ENCODE data around the gene NDRG3.

DNA sequence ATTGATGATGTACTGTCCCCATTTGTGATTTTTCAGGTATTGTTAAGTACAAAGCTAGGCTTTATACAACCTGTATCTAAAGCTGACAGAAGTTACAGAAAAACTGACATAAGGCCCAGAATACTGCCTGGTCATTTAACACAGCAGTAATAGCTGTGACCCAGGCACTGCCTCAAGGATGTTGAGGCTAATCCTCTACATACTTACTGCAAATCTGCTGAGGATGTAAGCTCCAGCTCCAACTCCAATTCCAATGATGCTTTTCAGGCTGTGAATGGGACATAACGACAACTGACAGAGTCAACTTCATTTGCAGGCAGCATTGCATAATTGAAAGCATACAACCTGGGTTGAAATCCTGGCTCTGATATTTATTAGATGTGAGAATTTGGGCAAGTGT, 63.6 kb downstream of the NDRG3 start:
- TF ChIP-seq, protein P1, sequence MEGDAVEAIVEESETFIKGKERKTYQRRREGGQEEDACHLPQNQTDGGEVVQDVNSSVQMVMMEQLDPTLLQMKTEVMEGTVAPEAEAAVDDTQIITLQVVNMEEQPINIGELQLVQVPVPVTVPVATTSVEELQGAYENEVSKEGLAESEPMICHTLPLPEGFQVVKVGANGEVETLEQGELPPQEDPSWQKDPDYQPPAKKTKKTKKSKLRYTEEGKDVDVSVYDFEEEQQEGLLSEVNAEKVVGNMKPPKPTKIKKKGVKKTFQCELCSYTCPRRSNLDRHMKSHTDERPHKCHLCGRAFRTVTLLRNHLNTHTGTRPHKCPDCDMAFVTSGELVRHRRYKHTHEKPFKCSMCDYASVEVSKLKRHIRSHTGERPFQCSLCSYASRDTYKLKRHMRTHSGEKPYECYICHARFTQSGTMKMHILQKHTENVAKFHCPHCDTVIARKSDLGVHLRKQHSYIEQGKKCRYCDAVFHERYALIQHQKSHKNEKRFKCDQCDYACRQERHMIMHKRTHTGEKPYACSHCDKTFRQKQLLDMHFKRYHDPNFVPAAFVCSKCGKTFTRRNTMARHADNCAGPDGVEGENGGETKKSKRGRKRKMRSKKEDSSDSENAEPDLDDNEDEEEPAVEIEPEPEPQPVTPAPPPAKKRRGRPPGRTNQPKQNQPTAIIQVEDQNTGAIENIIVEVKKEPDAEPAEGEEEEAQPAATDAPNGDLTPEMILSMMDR (IDR thresholded peaks at IDR 0.05; ENCODE audit: insufficient read depth, low read length, poor library complexity, severe bottlenecking) = no peak
- TF ChIP-seq EZH2phosphoT487 (conservative IDR thresholded peaks at IDR 0.05; ENCODE audit: low read length) = no peak
